HT1080 (cell line): Measurements from ENCODE around the gene TMEM43. TPM values are rescaled to one million over a fixed set of nuclear protein-coding genes. Genes with fewer than 3 reads are reported as not detected.

Experiments
- DNase-seq: peaks from one replicate; pipeline ENCODE4 v3.0.0-alpha.2; 2015; ENCODE audit warnings: low read depth
- total RNA-seq: library from RNA; depleted of rRNA; stranded (reverse); fragments of >200 nt; shearing (Covaris generic); gene quantifications from 2 replicates; pipeline ENCODE4 v1.2.3, GENCODE V29; 2014

Gene TMEM43
- total RNA-seq, 1 experiment from 2014 or later, result 98.0 TPM

GRCh38 chr3:14150491-14151230 lies 25.8 kb downstream of the TMEM43 start:
- DNase-seq, result no peak

GRCh38 chr3:14151471-14152083 lies 26.7 kb downstream of the TMEM43 start:
- no peak for DNase-seq

- no peak for DNase-seq
These were observed 27.5 kb downstream of the TMEM43 start for GRCh38 chr3:14152233-14152962.

GRCh38 chr3:14152963-14153355 lies 28.1 kb downstream of the TMEM43 start:
- no peak for DNase-seq

GRCh38 chr3:14153663-14154062 lies 28.8 kb downstream of the TMEM43 start:
- no peak for DNase-seq

- no peak for DNase-seq
These were observed 29.4 kb downstream of the TMEM43 start for GRCh38 chr3:14154276-14154675.

- no peak for DNase-seq
These were observed 30.1 kb downstream of the TMEM43 start for GRCh38 chr3:14154895-14155440.

- DNase-seq, result no peak
These were observed 31.3 kb downstream of the TMEM43 start for GRCh38 chr3:14156201-14156600.

- DNase-seq, result no peak
These were observed 32.1 kb downstream of the TMEM43 start for GRCh38 chr3:14156843-14157561.

- no peak for DNase-seq
These were observed 33.1 kb downstream of the TMEM43 start for GRCh38 chr3:14157951-14158350.

GRCh38 chr3:14158370-14158769 lies 33.5 kb downstream of the TMEM43 start:
- no peak for DNase-seq

- no peak for DNase-seq
These were observed 34.6 kb downstream of the TMEM43 start for GRCh38 chr3:14159426-14159825.

GRCh38 chr3:14161282-14161681 lies 36.4 kb downstream of the TMEM43 start:
- no peak for DNase-seq

- DNase-seq, result no peak
These were observed 37.3 kb downstream of the TMEM43 start for GRCh38 chr3:14162178-14162577.

- DNase-seq, result no peak
These were observed 42.2 kb downstream of the TMEM43 start for GRCh38 chr3:14166877-14167603.

- no peak for DNase-seq
These were observed 44.6 kb downstream of the TMEM43 start for GRCh38 chr3:14169435-14169834.

GRCh38 chr3:14169871-14170270 lies 45.0 kb downstream of the TMEM43 start:
- DNase-seq, result no peak

GRCh38 chr3:14170531-14171159 lies 45.8 kb downstream of the TMEM43 start:
- no peak for DNase-seq

- no peak for DNase-seq
These were observed 47.6 kb downstream of the TMEM43 start for GRCh38 chr3:14172496-14172895.

- no peak for DNase-seq
These were observed 49.6 kb downstream of the TMEM43 start for GRCh38 chr3:14174483-14174882.
